K562 (cell line): ENCODE data around the gene TRAF5. TPM values are rescaled to one million over a fixed set of nuclear protein-coding genes. Genes with fewer than 3 reads are reported as not detected.

Experiments used
- CBX3 ChIP-seq, 2 experiments: IDR thresholded peaks; 1 replicate in 1 of 2; 2 replicates in 1 of 2; pipeline ENCODE4 v1.6.1; 2012; ENCODE audit warnings: inconsistent platforms in 2 of 2, low read length in 2 of 2, borderline replicate concordance in 1 of 2, control low read depth in 1 of 2
- CC2D1A ChIP-seq: fragments of 450-650 bp; IDR thresholded peaks from 2 replicates; pipeline ENCODE4 v1.6.1; 2017; ENCODE audit warnings: mild to moderate bottlenecking
- CHD2 ChIP-seq: IDR thresholded peaks from 2 replicates; pipeline ENCODE4 v1.6.1; 2011; ENCODE audit warnings: low read depth, low read length
- DACH1 ChIP-seq: fragments of 450-650 bp; IDR thresholded peaks from 2 replicates; pipeline ENCODE4 v1.6.1; 2018; ENCODE audit not compliant: partially characterized antibody
- ELF1 ChIP-seq: fragments of 200-800 bp; sonication (Bioruptor generic); IDR thresholded peaks from 2 replicates; pipeline ENCODE4 v1.6.1; 2016; ENCODE audit warnings: missing genetic modification characterization, missing compliant biosample characterization
- ELF4 ChIP-seq: fragments of 450-650 bp; formaldehyde crosslinking; IDR thresholded peaks from 2 replicates; pipeline ENCODE4 v1.4.0; 2022; ENCODE audit warnings: missing genetic modification characterization
- FOXJ3 ChIP-seq: sonication (generic); formaldehyde crosslinking; IDR thresholded peaks from 2 replicates; pipeline ENCODE4 v1.4.0; 2020; ENCODE audit warnings: mild to moderate bottlenecking, missing genetic modification reagents
- HDAC3 ChIP-seq: fragments of 450-650 bp; IDR thresholded peaks from 2 replicates; pipeline ENCODE4 v1.6.1; 2018; ENCODE audit warnings: borderline replicate concordance, mild to moderate bottlenecking, moderate library complexity; ENCODE audit not compliant: partially characterized antibody
- HDAC6 ChIP-seq: IDR thresholded peaks from 2 replicates; pipeline ENCODE4 v1.6.1; 2012; ENCODE audit warnings: low read depth, mild to moderate bottlenecking, control low read depth, inconsistent platforms, low read length, moderate library complexity
- HDAC8 ChIP-seq: fragments of 450-650 bp; IDR thresholded peaks from 2 replicates; pipeline ENCODE4 v1.6.1; 2016; ENCODE audit warnings: mild to moderate bottlenecking, missing genetic modification characterization, moderate library complexity, missing compliant biosample characterization
- PHF8 ChIP-seq: fragments of 200-600 bp; sonication (generic); IDR thresholded peaks from 2 replicates; pipeline ENCODE4 v1.6.1; 2012; ENCODE audit warnings: mixed run types, mild to moderate bottlenecking, inconsistent platforms, low read length, moderate library complexity, borderline replicate concordance
- PML ChIP-seq: IDR thresholded peaks from 2 replicates; pipeline ENCODE4 v1.6.1; 2012; ENCODE audit warnings: low read length, inconsistent platforms
- RB1 ChIP-seq: fragments of 450-650 bp; IDR thresholded peaks from 2 replicates; pipeline ENCODE4 v1.6.1; 2017; ENCODE audit warnings: low read depth, mild to moderate bottlenecking
- RBM22 ChIP-seq: fragments of 200-400 bp; formaldehyde crosslinking; IDR thresholded peaks from 2 replicates; pipeline ENCODE4 v1.6.1; 2018; ENCODE audit warnings: low read length, low read depth; ENCODE audit not compliant: poor library complexity, severe bottlenecking
- SAP30 ChIP-seq: fragments of 200-600 bp; sonication (generic); IDR thresholded peaks from 2 replicates; pipeline ENCODE4 v1.6.1; 2012; ENCODE audit warnings: borderline replicate concordance, low read depth, mild to moderate bottlenecking, moderate library complexity, low read length, control low read depth, inconsistent platforms; ENCODE audit not compliant: insufficient read depth, poor library complexity, severe bottlenecking
- SLC30A9 ChIP-seq: fragments of 250-450 bp; sonication (Bioruptor Pico); IDR thresholded peaks from 2 replicates; pipeline ENCODE4 v1.8.0; 2022; ENCODE audit warnings: mild to moderate bottlenecking, moderate library complexity
- SMAD4 ChIP-seq: fragments of 250-450 bp; sonication (Bioruptor Pico); conservative IDR thresholded peaks from 2 replicates; pipeline ENCODE4 v1.8.0; 2021; ENCODE audit warnings: inconsistent platforms, mild to moderate bottlenecking, moderate library complexity
- STAG1 ChIP-seq: sonication (generic); formaldehyde crosslinking; IDR thresholded peaks from 2 replicates; pipeline ENCODE4 v1.5.0; 2020; ENCODE audit warnings: missing genetic modification reagents, borderline replicate concordance
- ZNF174 ChIP-seq: fragments of 250-450 bp; sonication (Bioruptor Pico); IDR thresholded peaks from 2 replicates; pipeline ENCODE4 v1.4.0; 2020; ENCODE audit warnings: mild to moderate bottlenecking
- ZNF175 ChIP-seq: fragments of 200-800 bp; sonication (Bioruptor generic); IDR thresholded peaks from 2 replicates; pipeline ENCODE4 v1.6.1; 2016; ENCODE audit warnings: low read depth, mild to moderate bottlenecking, missing genetic modification characterization, missing compliant biosample characterization
- ZNF668 ChIP-seq: fragments of 250-450 bp; sonication (Bioruptor Pico); IDR thresholded peaks from 2 replicates; pipeline ENCODE4 v1.8.0; 2022; ENCODE audit warnings: mild to moderate bottlenecking, inconsistent platforms
- ZNF785 ChIP-seq: fragments of 250-450 bp; sonication (Bioruptor Pico); IDR thresholded peaks from 2 replicates; pipeline ENCODE4 v1.4.0; 2020; ENCODE audit warnings: mild to moderate bottlenecking
- polyA plus RNA-seq, 8 experiments: library from polyadenylated mRNA; depleted of rRNA in 4 of 8; stranded (reverse) in 5 of 8; unstranded in 3 of 8; fragments of >200 nt; fragmentation: Nextera tagmentation in 2 of 8; fragmentation: Illumina TruSeq in 1 of 8; extraction: Ambion mirVana in 2 of 8; extraction: Trizol in 1 of 8; gene quantifications; 2 replicates each; pipeline versions ENCODE4 v1.2.1 to v1.2.3, GENCODE V29; 2011 to 2014; ENCODE audit warnings: inconsistent platforms in 1 of 8, missing spikeins in 1 of 8
- total RNA-seq, 7 experiments: library from RNA; depleted of rRNA in 6 of 7; stranded (reverse); fragments of >200 nt in 6 of 7; fragmentation: Illumina TruSeq in 2 of 7; extraction: Trizol in 2 of 7; gene quantifications; 2 replicates each; pipeline versions ENCODE4 v1.2.1 to v1.2.3, GENCODE V29; 2011 to 2021; ENCODE audit warnings: low replicate concordance in 1 of 7
- TF ChIP-seq, protein P1 (sequence below): fragments of 450-650 bp; formaldehyde crosslinking; IDR thresholded peaks from 2 replicates; pipeline ENCODE4 v1.4.0; 2020; ENCODE audit warnings: mild to moderate bottlenecking, moderate library complexity
- TF ChIP-seq, protein P2 (sequence below): fragments of 250-450 bp; sonication (Bioruptor Pico); IDR thresholded peaks from 2 replicates; pipeline ENCODE4 v1.8.0; 2021; ENCODE audit warnings: moderate library complexity, mild to moderate bottlenecking, inconsistent platforms
- TF ChIP-seq, protein P3 (sequence below): fragments of 250-450 bp; sonication (Bioruptor Pico); IDR thresholded peaks from 2 replicates; pipeline ENCODE4 v1.4.0; 2020; ENCODE audit warnings: mild to moderate bottlenecking
- TF ChIP-seq, protein P4 (sequence below): fragments of 250-450 bp; sonication (Bioruptor Pico); IDR thresholded peaks from 2 replicates; pipeline ENCODE4 v1.5.0; 2022; ENCODE audit warnings: mild to moderate bottlenecking

TRAF5 gene
- total and polyA plus RNA-seq, 9 of the 15 experiments (the other 6 are each of a cell fraction or from before 2014, with no cell fraction given): 2.0 to 9.3 (median 5.3) TPM

DNA sequence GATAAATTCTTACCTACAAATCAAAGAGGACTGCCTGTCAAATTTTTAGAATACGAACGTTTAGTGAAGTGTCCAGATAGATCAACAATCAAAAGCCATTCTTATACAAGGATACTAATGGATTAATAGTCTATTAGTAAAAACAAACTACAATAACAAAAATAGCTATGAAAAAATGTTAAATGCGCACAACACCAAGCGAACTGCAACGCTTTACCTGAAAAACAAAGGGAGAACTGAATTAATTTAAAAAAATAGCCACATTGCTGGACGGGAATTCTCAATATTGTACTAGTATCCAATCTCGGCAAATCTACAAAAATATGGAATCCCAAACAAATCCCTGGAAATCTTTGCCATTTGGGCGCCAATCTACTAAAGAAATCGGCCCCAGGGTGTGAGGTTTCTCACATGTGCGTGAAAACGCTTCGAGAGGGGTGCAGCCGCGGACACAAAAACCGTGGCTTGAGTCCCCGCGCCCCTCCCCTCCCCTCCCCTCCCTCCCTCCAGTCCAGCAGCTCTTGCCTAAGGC is 55.6 kb downstream of the TRAF5 start (continued):
- TF ChIP-seq, protein P1, sequence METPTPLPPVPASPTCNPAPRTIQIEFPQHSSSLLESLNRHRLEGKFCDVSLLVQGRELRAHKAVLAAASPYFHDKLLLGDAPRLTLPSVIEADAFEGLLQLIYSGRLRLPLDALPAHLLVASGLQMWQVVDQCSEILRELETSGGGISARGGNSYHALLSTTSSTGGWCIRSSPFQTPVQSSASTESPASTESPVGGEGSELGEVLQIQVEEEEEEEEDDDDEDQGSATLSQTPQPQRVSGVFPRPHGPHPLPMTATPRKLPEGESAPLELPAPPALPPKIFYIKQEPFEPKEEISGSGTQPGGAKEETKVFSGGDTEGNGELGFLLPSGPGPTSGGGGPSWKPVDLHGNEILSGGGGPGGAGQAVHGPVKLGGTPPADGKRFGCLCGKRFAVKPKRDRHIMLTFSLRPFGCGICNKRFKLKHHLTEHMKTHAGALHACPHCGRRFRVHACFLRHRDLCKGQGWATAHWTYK: no peak
- TF ChIP-seq ZNF175 (CRISPR knock-in tag) (peak; percentile 22; the same call in 1 of the 2 replicates), DACH1 (peak; percentile 31), PML (no peak), SLC30A9 (no peak), RB1 (no peak), HDAC8 (tag) (no peak), ELF1 (tag) (no peak), ZNF668 (CRISPR knock-in tag) (0 out of 2 replicates have a peak, but pooled peaks have one; percentile 10), PHF8 (peak; percentile 63; the same call in 1 of the 2 replicates), HDAC3 (peak; percentile 59), STAG1 (CRISPR knock-in tag) (no peak), ZNF785 (no peak), CC2D1A (no peak), HDAC6 (no peak), ELF4 (CRISPR knock-in tag) (no peak), ZNF174 (CRISPR knock-in tag) (no peak), SMAD4 (0 out of 2 replicates have a peak, but pooled peaks have one; percentile 11), RBM22 (no peak), SAP30 (no peak), CBX3 (IDR thresholded peaks at IDR 0.05; ENCODE audit: borderline replicate concordance in 1 of 2, low read length in 2 of 2) (no peak), CHD2 (no peak), FOXJ3 (CRISPR knock-in tag) (no peak)
- TF ChIP-seq, protein P2, sequence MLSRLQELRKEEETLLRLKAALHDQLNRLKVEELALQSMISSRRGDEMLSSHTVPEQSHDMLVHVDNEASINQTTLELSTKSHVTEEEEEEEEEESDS: no peak
- TF ChIP-seq, protein P3, sequence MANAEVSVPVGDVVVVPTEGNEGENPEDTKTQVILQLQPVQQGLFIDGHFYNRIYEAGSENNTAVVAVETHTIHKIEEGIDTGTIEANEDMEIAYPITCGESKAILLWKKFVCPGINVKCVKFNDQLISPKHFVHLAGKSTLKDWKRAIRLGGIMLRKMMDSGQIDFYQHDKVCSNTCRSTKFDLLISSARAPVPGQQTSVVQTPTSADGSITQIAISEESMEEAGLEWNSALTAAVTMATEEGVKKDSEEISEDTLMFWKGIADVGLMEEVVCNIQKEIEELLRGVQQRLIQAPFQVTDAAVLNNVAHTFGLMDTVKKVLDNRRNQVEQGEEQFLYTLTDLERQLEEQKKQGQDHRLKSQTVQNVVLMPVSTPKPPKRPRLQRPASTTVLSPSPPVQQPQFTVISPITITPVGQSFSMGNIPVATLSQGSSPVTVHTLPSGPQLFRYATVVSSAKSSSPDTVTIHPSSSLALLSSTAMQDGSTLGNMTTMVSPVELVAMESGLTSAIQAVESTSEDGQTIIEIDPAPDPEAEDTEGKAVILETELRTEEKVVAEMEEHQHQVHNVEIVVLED: no peak
- TF ChIP-seq, protein P4, sequence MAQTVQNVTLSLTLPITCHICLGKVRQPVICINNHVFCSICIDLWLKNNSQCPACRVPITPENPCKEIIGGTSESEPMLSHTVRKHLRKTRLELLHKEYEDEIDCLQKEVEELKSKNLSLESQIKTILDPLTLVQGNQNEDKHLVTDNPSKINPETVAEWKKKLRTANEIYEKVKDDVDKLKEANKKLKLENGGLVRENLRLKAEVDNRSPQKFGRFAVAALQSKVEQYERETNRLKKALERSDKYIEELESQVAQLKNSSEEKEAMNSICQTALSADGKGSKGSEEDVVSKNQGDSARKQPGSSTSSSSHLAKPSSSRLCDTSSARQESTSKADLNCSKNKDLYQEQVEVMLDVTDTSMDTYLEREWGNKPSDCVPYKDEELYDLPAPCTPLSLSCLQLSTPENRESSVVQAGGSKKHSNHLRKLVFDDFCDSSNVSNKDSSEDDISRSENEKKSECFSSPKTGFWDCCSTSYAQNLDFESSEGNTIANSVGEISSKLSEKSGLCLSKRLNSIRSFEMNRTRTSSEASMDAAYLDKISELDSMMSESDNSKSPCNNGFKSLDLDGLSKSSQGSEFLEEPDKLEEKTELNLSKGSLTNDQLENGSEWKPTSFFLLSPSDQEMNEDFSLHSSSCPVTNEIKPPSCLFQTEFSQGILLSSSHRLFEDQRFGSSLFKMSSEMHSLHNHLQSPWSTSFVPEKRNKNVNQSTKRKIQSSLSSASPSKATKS (CRISPR knock-in tag): no peak
